Left lung (tissue), 10 donors: ENCODE data around the gene ZCCHC24. TPM values are rescaled to one million over a fixed set of nuclear protein-coding genes. Genes with fewer than 3 reads are reported as not detected.

Experiments
- ATAC-seq: fragments of 200-7000 bp; cut with Tn5 transposase; one replicate; pipeline ENCODE4 v1.9.1; 2020; ENCODE audit warnings: moderate library complexity
- DNase-seq, 4 donors: peaks; one replicate each; pipeline ENCODE4 v3.0.0-alpha.2; 2013 to 2020
- H3K27ac ChIP-seq, 2 donors: fragments of 200-600 bp; sonication (generic) in 1 of 2; one replicate each; pipeline versions ENCODE4 v1.5.0 to v1.8.0; 2020 to 2021
- H3K27me3 ChIP-seq, 2 donors: fragments of 200-600 bp; sonication (generic) in 1 of 2; one replicate each; pipeline versions ENCODE4 v1.5.0 to v1.8.0; 2020 to 2021
- H3K36me3 ChIP-seq, 2 donors: fragments of 200-600 bp; sonication (generic) in 1 of 2; one replicate each; pipeline versions ENCODE4 v1.5.0 to v1.8.0; 2020 to 2021
- H3K4me1 ChIP-seq, 2 donors: fragments of 200-600 bp; one replicate each; pipeline ENCODE4 v1.8.0; 2021
- H3K4me3 ChIP-seq, 2 donors: fragments of 200-600 bp; sonication (generic) in 1 of 2; one replicate each; pipeline versions ENCODE4 v1.5.0 to v1.8.0; 2020 to 2021; ENCODE audit warnings: mild to moderate bottlenecking in 1 of 2
- H3K9me3 ChIP-seq, 2 donors: fragments of 200-600 bp; sonication (generic) in 1 of 2; one replicate each; pipeline versions ENCODE4 v1.5.0 to v1.8.0; 2020 to 2021
- intact Hi-C, 2 donors: fragments of 100-400 bp; cut with DNase I; formaldehyde crosslinking; loops; one replicate each; pipeline versions ENCODE4 v1.11.2 to v1.14.2; 2022
- polyA plus RNA-seq, 6 donors: library from polyadenylated mRNA; unstranded; fragments of 120-200 nt; gene quantifications; one replicate each; pipeline ENCODE4 v1.2.1, GENCODE V29; 2013; ENCODE audit not compliant: insufficient read length in 6 of 6
- total RNA-seq, 2 donors: library from RNA; stranded (reverse); fragmentation: NEBNext Ultra II Directional; extraction: Animal tissue kit (Norgen Biotek cat#: 25700); gene quantifications; one replicate each; pipeline ENCODE4 v1.2.1, GENCODE V29; 2021
- TF ChIP-seq, protein P1 (sequence below), 2 donors: fragments of 200-600 bp; sonication (generic) in 1 of 2; IDR thresholded peaks; one replicate each; pipeline versions ENCODE4 v1.5.0 to v1.8.0; 2021; ENCODE audit warnings: antibody characterized with exemption in 2 of 2
- donor health status: DM: no; HTN: yes; CAD: no.
- donor health status: DM: no; HTN: no; CAD: no.

Gene ZCCHC24
- total and polyA plus RNA-seq, 8 donors = 28.9 to 48.3 (median 37.1) TPM

- Histone ChIP-seq H3K4me1 (peaks cover 0 to 7% of the 10 kb centered on the region in 2 donors), H3K27ac (no peak overlapping the region), H3K27me3 (no peaks in the 10 kb centered on the region), H3K4me3 (no peak overlapping the region), H3K36me3 (no peaks in the 10 kb centered on the region), H3K9me3 (no peaks in the 10 kb centered on the region)
- TF ChIP-seq, protein P1, sequence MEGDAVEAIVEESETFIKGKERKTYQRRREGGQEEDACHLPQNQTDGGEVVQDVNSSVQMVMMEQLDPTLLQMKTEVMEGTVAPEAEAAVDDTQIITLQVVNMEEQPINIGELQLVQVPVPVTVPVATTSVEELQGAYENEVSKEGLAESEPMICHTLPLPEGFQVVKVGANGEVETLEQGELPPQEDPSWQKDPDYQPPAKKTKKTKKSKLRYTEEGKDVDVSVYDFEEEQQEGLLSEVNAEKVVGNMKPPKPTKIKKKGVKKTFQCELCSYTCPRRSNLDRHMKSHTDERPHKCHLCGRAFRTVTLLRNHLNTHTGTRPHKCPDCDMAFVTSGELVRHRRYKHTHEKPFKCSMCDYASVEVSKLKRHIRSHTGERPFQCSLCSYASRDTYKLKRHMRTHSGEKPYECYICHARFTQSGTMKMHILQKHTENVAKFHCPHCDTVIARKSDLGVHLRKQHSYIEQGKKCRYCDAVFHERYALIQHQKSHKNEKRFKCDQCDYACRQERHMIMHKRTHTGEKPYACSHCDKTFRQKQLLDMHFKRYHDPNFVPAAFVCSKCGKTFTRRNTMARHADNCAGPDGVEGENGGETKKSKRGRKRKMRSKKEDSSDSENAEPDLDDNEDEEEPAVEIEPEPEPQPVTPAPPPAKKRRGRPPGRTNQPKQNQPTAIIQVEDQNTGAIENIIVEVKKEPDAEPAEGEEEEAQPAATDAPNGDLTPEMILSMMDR (IDR thresholded peaks at IDR 0.05) = no peak
- ATAC-seq = no peak
- intact Hi-C loops = no loop called here
- DNase-seq = no peak
Measured at GRCh38 chr10:79475119-79475653, 29.8 kb upstream of the ZCCHC24 start.

DNA sequence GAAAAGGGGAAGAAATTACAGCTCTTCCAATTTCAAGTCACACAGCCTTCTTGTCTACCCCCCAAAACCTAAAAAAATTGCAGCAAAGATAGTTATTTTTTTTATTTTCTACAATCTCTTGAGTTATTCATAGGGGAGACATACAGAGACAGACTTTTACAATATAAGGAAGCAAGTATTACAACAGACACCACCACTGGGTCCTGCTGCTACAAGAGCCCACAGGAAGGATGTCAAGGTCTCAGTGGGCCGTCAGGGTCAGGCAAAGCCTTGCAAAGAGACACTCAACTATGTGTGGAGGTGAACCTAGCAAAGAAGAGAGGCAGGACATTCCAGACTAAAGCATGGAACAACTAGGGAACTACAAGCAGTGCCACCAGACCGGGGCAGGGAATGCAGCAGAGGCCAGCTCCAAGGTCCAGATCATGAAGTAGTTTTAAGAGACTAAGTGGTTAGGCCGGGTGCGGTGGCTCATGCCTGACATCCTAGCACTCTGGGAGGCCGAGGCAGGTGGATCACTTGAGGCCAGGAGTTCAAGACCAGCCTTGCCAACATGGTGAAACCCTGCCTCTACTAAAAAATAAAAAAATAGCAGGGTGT lies 28.2 kb upstream of the ZCCHC24 start:
- intact Hi-C loops = no loop called here
- Histone ChIP-seq H3K4me3 (no peak overlapping the region), H3K4me1 (peaks cover 0 to 7% of the 10 kb centered on the region in 2 donors), H3K9me3 (no peaks in the 10 kb centered on the region), H3K36me3 (no peaks in the 10 kb centered on the region), H3K27ac (no peak overlapping the region), H3K27me3 (no peaks in the 10 kb centered on the region)
- no peak for DNase-seq
- no peak for ATAC-seq
- TF ChIP-seq, protein P1 (IDR thresholded peaks at IDR 0.05) = no peak

DNA sequence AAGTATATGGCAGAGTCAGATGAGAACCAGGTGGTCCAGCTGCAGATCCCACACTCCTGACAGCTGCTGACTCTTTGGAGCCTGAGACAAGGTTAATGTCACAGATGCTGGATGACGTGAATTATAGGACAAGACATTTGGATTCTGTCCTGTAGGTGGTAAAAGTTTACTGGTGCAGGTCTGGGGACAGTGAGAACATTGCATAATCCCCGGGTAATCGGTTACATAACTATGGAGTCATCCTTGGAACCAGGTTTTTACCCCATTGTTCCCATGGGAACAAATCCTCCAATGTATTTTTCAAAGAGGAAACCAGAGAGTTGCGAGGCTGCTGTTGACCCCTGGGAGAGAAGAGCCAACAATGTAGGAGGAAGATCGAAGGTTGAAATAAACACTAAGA lies 27.5 kb upstream of the ZCCHC24 start:
- no peak overlapping the region for H3K27ac ChIP-seq
- peaks cover 0 to 8% of the 10 kb centered on the region in 2 donors for H3K4me1 ChIP-seq
- intact Hi-C loops = no loop called here
- H3K4me3 ChIP-seq = no peak overlapping the region
- no peaks in the 10 kb centered on the region for H3K9me3 ChIP-seq
- H3K36me3 ChIP-seq = no peaks in the 10 kb centered on the region
- TF ChIP-seq, protein P1 (IDR thresholded peaks at IDR 0.05) = no peak
- H3K27me3 ChIP-seq = no peaks in the 10 kb centered on the region
- DNase-seq (no peak), ATAC-seq (no peak)

DNA sequence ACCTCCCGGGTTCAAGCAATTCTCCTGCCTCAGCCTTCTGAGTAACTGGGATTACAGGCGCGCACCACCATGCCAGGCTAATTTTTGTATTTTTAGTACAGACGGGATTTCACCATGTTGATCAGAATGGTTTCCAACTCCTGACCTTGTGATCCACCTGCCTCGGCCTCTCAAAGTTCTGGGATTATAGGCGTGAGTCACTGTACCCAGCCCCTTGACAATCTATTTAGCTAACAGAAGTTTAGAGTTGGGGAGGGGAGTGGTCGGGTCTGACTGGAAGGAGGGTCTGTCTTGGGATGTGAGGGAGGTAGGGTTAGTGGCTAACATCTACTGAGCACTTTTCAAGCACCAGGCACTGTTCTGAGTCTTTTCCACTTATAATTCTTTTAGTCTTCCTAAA lies 27.0 kb upstream of the ZCCHC24 start:
- intact Hi-C loops = no loop called here
- Histone ChIP-seq H3K27ac (no peak overlapping the region), H3K4me3 (no peak overlapping the region), H3K27me3 (no peaks in the 10 kb centered on the region), H3K4me1 (peaks cover 0 to 13% of the 10 kb centered on the region in 2 donors), H3K9me3 (no peaks in the 10 kb centered on the region), H3K36me3 (no peaks in the 10 kb centered on the region)
- no peak for DNase-seq
- ATAC-seq = no peak
- TF ChIP-seq, protein P1 (IDR thresholded peaks at IDR 0.05) = no peak

GRCh38 chr10:79471776-79472175 lies 26.4 kb upstream of the ZCCHC24 start:
- Histone ChIP-seq H3K4me1 (peaks cover 0 to 18% of the 10 kb centered on the region in 2 donors), H3K27me3 (no peaks in the 10 kb centered on the region), H3K36me3 (no peaks in the 10 kb centered on the region), H3K9me3 (no peaks in the 10 kb centered on the region), H3K27ac (no peak overlapping the region), H3K4me3 (no peak overlapping the region)
- intact Hi-C loops = no loop called here
- TF ChIP-seq, protein P1 (IDR thresholded peaks at IDR 0.05) = no peak
- DNase-seq = no peak
- no peak for ATAC-seq
